HG02798 (cell line): ENCODE data around the gene LRRC18.

Experiments used
- ATAC-seq: cut with Tn5 transposase; IDR thresholded peaks from one replicate; pipeline ENCODE4 v1.9.1; 2021; ENCODE audit warnings: mild to moderate bottlenecking; ENCODE audit not compliant: unreplicated experiment, poor library complexity

LRRC18 gene

DNA sequence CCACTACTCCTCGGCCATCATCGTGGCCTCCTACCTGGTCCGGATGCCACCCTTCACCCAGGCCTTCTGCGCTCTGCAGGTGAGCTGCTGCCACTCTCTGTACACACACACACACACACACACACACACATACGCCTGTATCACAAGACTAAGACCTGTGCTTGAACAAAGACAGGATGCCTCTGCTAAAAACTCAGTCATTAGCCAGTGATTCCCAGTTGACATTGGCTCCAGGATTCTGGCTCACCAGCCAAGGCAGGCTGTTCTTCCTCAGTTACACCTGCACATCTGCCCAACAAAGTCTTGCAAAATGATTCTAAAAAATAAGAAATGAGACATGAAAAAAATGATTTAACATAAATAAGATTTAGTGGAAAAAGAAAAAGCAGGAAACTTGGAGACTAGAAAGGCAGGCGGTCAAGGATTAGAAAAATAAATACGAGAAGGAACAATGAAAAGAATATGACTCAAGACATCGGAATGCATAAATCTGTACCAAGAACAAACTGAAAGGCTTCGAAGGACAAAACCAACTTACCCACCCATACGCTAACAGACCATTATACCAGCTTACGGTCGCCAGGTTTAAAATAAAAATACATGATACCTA lies 7.4 kb upstream of the LRRC18 start:
- no peak for ATAC-seq

DNA sequence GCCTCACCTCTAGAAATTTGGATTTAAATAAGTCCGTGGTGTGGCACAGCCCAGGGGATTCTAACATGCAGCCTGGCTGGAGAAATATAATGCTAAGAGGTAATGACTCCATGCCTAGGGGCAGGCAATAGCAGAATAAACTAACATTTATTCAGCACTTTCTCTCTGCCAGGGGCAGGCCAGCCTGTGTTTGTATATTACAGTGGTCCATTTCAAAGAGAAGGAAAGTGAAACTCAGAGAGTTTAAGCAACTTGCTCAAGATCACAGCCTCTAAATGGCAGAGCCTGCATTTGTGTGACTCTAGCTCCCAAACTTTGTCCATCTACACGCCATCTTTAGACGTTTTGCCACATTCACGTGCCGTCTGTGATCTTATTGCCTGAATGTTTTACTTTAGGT lies 6.7 kb upstream of the LRRC18 start:
- ATAC-seq = no peak

DNA sequence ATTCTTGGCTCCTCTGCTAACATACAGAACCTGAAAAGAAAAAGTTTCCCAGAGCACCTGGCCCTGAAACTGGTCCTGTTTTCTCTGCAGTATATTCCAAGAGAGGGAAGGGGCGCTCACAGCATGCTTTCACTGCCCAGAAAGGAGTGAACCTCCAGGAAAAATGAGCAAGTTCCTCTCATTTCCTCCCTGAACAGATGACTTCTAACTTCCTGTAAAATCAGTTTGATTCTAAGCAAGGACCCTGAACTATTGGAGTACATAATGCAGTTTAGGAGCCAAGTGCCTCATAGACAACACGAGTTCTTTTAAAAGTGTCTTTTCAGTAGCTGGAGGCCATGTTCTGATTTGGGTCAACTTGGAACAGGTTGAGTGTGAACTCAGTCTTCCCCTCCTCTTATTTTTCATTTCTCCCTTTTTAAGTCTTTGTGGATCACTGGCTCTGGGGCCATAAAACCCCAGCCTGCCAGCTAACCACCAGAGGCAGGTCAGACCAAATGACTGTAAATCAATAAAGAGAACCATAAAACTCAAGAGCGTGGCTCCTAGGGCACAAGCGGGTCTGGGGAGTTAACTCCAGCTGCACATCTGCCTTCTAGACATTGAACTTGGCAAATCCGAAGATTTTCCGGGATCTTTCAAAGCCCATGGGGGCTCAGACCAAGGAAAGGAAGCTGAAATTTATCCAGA lies 5.9 kb upstream of the LRRC18 start:
- no peak for ATAC-seq

DNA sequence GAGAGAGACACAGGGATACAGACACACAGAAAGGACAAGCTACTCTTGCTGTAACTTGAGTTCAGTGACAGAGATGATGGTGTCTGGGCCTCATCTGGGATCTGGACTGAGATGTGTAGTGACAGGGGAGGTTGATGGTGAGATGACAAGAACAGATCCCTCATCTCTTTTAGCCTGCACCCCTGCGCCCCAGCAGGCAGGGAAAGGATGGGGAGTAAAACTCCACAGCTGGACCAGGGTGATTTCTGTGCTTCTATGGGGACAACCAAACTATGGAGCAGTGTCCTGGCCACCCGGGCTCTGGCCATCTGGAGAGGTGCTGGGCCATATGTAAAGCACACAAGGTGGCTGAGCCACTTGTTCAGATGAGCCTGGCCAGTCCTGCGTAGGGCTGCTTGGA lies 4.5 kb upstream of the LRRC18 start:
- ATAC-seq = no peak

DNA sequence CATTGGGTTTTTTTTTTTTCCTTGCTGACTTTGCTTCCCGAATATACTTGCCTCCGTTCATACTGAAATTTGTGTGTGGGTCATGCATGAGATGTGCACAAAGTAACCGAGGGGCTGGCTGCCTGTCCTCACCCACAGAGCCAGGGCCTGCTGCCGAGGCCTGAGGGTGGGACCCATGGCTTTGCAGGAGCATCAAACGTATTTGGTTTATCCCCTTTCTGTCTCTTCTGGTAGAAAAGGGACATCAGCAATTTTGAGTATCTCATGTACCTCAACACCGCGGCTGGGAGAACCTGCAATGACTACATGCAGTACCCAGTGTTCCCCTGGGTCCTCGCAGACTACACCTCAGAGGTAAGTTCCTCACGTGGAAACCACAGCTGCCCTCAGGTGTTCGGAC lies 3.5 kb upstream of the LRRC18 start:
- ATAC-seq = no peak

DNA sequence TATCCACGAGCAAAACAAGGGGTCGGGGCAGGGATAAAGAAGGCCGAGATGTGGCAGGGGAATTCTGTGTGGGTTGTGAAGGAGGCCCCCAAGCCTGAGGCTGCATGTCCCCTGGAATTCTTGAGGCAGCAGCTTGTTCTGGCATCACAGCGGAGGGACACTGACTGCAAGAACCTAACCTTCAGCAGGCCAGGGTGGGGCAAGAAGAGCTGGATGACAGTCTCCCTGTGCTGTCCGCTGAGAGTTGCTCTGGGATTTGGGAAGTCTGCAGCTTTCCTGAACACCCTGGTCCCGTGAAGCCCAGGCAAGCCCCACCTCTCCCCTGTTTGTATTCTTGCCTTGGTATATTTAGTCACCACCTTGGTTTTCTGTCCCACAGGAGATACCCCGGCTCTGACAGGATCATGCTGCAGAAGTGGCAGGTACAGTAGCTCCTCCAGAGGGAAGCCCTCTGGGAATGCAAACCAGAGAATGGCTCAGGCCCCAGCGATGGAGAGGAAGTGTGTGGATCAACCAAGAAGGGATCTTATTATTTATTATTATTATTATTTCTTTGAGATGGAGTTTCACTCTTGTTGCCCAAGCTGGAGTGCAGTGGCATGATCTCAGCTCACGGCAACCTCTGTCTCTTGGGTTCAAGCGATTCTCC lies 1.9 kb upstream of the LRRC18 start:
- no peak for ATAC-seq

DNA sequence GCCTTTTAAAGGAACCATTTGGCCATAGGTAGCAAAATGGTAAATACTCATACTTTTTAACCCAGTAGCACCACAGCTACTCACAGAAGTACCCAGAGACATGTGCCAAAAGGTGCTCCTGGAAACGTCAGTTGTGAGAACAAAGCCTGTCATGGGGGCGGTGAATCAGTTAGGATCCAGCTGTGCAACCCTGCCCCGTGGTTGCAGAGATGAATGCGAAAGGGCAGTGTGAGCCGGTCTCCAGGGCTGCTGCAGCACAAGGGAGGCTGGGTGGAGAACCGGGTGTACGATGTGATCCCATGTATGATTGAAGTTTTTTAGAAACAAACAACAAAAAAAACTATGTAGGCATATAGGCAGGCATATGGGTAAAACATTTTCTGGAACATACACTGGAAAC lies 1.3 kb upstream of the LRRC18 start:
- ATAC-seq = no peak

DNA sequence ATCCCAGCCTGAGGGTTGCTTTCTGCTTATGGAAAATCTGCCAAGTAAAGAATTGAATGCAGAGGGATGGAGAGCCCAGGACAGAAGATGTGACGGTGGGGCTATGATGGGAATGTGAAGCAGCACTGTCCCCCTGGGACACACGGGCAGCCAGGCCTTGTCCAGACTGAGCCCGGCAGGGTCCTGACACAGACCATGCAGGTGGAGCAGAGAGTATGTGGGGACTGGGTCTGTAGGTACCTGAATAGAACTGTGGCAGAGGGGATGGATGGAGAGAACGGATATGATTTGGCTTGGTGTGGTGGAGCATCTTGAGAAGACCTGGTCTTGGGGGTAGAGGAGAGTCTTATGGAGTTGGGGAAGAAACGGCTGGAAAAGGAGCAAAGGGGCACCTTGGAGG lies 732 bp upstream of the LRRC18 start:
- no peak for ATAC-seq

DNA sequence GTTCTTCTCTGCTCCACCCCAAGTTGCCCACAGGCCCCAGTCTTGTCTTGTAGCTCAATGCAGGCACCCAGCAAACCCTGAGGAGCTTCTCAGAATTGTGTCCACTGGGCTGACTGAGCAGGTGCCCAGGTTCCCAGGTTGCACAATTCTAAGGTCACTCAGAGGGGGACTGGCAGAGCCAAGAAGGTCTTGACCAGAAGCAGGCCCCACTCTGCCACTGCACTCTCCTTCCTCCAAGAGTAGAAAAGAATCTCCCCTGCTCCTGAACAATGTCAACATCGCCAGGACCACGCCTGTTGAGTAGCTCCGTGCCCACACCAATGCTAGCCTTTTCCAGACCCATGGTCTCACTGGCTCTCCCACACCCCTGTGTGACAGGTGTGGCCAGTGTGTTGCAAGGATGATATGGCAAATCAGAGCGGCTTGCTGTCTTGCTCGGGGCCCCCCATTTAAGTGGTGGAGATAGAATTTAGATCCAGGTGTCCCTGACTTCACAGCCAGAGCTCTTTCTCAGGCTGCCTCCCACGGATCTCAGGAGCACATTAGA lies 577 bp downstream of the LRRC18 start:
- ATAC-seq = no peak

DNA sequence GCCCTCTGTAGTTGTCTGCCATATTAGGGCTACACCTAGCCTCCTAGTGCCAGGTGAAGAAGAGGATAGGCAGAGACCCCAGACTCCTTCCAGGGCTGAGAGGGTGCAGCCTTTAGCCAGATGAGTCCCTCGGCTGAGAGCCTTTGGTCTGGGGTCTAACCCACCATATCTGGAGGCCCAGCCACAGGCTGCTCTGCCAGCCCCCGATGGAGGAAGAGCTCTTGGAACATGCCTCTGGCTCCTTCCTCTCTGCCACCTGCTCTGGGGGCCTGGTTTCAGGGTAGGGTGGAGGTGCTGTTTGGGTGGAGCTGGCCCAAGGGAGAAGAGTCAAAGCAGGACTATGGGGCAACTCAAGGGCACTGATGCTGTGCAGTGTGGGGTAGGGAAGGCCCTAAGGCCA lies 1.4 kb downstream of the LRRC18 start:
- ATAC-seq = no peak

DNA sequence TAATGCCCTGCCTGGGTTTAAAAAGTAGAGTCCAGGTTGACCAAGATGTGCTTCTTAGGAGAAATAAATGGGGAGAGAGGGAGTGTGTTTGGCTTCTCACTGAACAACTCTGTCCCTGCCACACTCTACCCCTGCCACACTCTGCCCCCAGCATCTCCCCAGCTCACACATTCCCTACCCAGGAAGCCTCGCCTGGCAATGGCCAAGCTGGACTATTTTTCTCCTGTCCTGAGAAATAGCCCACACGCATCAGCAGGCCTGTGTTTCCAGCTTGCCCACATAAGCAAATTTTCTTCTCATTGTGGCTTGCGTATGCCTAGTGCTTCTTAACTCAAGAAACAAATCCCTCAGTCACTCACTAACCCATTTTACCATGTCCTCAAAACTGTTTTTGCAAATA lies 1.8 kb downstream of the LRRC18 start:
- ATAC-seq = no peak

DNA sequence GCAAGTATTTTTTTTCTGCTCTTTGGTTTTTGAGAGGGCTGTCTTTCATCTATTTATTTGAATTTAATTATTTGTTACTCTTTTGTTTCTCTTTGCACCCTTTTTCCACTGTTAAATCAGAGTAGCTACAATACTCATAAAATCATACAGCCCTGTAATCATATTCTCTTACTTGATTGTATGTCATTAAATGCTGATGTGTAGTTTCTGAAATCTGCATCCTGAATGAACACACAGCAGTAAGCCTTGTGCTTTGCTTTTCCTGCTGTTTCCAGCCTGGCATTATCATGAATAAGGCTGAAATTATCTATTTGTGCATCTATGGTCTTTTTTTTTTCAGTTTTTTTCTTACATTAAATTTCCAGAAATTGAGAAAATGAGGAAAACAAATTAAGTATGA lies 4.1 kb downstream of the LRRC18 start:
- ATAC-seq = no peak

DNA sequence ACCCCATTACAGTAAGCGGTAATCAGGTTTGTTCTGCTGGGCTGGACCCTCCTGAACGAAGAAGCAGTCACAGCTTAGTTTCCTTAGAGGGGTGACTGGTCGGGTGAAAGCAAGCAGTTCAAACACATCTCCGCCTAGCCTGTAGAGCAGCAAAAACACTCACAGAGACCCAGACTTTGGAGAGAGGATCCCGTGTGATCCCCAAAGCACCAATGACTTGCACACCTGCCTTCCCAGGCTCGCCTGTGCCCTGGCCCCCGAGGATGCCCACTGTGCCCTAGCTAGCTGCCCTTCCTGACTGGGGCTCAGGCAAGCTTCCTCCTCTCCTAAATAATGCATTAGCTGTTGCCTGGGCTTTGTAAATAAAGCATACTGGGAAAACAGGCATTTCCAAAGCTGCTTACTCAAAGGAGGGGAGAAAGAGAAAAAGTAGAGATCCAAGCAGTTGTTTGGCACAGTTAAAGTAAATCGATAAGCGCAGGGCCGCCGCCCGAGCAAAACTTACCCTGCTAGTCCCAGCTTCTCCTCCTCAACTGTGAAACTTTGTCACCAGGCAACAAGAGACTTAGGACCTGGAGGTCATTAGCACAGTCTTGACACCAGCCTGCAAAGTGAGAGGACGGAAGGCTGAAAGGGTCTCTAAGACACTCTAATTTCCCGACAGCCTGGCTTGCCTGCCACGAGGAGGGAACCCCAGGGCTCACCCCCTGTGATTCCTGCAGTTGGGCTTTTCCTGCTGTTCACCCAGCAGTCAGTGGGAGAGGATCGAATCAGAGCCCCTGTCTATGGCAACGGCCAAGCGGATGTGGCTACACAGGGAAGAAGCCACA lies 4.8 kb downstream of the LRRC18 start:
- no peak for ATAC-seq

DNA sequence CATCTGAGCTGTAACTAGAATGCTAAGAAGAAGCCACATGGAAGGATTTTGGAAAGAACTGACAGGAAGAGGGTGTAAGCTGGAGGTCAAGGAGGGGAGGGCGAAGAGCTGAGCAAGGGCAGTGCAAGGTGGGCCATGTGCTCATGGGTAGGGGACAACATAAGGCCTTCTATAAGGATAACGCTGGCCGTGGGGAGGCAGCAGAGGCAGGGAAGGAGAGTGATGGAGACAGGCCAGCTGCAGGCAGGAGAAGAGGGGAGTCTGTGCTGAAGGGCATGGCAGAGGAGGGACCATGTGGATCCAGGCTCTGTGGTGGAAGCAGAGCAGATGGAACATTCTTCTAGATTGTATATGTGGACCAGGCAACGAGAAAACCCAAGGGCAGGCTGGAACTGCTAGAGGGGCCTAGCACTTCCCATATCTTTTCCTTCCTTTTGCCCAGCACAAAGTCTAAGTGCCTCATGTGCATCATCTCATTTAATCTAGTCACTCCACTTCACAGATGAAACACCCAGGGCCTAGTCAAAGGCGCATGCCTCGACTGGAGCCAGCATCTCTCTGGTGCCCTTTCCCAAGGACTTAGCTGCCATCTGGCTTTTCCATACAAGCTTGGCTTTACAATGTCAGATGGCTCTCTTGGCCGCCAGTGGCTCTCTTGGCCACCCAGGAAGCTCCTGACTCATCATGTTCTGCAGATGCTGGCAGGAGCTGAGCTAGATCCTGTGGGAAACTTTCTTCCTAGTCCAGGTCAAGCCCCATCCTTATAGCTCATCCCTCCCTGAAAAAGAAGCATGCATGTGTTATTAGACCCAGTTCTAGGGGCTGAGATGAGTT lies 6.6 kb downstream of the LRRC18 start:
- no peak for ATAC-seq

DNA sequence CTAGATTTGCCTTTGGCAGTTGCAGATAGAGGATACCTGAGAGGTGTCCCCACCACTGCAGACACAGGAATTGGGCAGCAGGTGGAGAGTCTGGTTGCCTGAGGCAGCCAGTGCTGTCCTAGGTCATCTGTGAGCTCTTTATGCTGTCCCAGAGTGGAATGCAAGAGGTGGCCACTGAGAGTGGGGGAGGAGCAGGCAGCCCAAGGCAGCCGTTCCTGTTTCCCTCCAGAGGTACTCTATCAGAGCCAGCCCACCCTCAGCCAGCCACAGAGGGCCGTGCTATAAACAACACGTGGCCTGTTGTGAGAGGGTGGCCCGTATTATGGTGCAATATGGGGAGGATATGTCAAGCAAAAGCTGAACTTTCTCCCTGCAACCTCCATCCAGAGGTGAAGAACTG lies 8.5 kb downstream of the LRRC18 start:
- ATAC-seq = no peak

DNA sequence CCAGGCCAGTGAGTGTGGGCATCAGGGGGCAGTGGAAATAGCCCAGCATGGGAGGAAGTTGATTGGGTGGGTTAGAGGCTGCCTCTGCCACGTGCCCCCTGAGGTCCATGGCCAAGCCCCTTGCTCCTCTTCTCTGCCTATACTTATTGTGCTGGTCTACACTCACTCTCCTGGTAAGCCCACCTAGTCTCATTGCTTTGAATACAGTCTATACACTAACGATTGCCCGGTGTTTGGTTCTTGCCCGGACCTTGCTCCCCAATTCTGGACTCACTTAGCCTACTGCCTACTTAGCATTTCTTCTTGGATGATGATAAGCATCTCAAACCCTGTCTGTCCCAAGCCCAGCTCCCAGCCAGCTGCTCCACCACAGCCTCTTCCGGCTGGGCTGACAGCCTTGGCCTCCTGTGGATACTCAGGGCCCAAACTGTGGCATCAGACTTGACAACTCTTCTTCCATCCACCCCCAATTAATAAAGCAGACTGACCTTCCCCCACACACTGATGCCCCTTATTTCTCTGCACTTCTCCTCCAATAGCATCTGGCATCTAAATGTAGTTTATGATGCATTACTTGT lies 10.1 kb downstream of the LRRC18 start:
- no peak for ATAC-seq

DNA sequence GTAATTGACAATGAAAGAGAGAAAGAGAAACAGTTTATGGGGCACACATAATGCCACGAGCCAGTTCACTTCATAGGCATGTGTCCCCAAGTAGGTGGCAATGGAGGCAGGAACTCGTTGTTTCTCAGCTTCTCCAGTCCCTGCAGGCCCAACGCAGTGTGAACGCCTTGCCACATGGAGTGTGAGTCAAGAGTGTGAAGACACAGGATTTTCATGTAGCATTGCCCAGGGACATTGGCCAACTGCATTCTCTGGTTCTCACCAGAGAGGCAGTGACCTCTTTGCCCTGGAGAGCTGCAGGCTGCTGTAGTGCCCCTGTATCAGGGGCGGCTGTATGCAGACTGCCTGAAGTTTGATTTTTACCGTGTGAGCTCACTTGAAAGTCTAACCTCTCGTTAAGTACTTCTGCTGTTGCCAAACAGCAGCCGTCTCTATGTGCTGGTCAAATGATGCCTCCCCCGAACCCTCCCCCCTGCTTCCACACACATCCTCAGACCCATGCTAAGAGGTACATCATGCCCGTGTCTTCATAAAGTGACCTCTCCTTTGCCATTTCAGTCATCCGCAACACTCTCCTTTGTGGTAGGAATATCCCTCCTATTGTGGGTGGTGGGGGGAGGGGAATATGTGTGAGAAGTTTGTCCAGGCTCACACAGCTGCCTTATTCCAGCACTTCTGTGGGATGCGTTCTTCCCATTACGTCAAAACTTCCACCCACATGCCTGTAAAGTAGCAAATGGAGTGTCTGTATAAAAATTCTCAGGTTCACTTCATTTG lies 12.7 kb downstream of the LRRC18 start:
- ATAC-seq = no peak

DNA sequence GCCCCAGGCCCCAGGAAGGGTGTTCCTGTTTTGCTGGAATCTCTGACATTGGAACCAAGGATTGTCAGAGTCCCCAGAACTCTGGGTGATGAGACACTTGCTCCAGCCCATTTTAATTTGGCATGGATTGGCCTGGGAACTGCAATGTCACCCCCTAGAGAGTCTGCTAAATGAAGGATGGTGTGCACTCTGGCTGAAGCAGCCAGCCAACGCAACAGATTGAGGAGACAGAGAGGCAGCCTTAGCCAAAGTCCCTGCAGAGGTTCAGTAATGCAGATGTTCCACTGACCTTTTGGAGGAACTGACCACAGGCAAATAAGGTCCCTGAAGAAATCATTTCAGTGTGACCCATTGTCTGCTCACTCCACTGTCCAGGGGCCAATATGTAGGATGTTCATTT lies 13.4 kb downstream of the LRRC18 start:
- ATAC-seq = no peak

DNA sequence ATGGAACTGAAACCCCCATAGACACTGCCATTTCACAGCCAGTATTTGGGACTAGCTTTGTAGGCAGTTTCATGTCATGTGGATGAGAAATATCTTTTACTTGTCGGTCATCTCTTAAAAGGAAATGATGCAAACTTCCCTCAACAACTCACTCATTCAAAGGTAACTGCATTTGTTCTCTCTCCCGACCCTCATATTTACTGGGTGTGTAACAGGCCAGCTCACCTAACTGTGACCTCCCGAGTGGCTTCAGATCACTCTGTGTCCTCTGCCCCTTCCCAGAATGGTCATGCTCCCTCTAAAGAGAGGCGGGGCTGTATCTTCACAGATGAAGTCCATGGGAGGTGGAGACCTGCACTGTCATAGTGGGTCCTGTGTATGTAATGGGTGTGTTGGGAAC lies 14.7 kb downstream of the LRRC18 start:
- no peak for ATAC-seq
